ENCODE measurements around the gene ATP8A2. TPM values are rescaled to one million over a fixed set of nuclear protein-coding genes. Genes with fewer than 3 reads are reported as not detected.

Gene ATP8A2
- total and polyA plus RNA-seq, 4 donors = 0.01 to 0.08 (median 0.05) TPM; not detected in 1

GRCh38 chr13:25742220-25742619 lies 370.4 kb downstream of the ATP8A2 start:
- peaks cover 0 to 10% (median under 1%) of the 10 kb centered on the region in 4 donors for H3K9me3 ChIP-seq (ENCODE audit: control insufficient read depth in 4 of 4, low read length in 3 of 4)
- no peaks in the 10 kb centered on the region for H3K36me3 ChIP-seq (ENCODE audit: control insufficient read depth in 4 of 4, insufficient read depth in 3 of 4, low read depth in 1 of 4, low read length in 3 of 4)
- TF ChIP-seq, protein P1, sequence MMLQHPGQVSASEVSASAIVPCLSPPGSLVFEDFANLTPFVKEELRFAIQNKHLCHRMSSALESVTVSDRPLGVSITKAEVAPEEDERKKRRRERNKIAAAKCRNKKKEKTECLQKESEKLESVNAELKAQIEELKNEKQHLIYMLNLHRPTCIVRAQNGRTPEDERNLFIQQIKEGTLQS (IDR thresholded peaks at IDR 0.05) = no peak
- no peak for TF ChIP-seq CTCF (IDR thresholded peaks at IDR 0.05; ENCODE audit: low read depth, low read length, missing input control)
- TF ChIP-seq GABPA (IDR thresholded peaks at IDR 0.05 in 1 of 2, conservative IDR thresholded peaks at IDR 0.05 in 1 of 2) = no peak
- TF ChIP-seq FOXA1 (IDR thresholded peaks at IDR 0.05) = no peak
- TF ChIP-seq FOXA2 (IDR thresholded peaks at IDR 0.05) = no peak
- no peak for TF ChIP-seq REST (IDR thresholded peaks at IDR 0.05)
- no peak for TF ChIP-seq SP1 (IDR thresholded peaks at IDR 0.05)
- TF ChIP-seq NR2F2 (IDR thresholded peaks at IDR 0.05) = no peak
- TF ChIP-seq, protein P2, sequence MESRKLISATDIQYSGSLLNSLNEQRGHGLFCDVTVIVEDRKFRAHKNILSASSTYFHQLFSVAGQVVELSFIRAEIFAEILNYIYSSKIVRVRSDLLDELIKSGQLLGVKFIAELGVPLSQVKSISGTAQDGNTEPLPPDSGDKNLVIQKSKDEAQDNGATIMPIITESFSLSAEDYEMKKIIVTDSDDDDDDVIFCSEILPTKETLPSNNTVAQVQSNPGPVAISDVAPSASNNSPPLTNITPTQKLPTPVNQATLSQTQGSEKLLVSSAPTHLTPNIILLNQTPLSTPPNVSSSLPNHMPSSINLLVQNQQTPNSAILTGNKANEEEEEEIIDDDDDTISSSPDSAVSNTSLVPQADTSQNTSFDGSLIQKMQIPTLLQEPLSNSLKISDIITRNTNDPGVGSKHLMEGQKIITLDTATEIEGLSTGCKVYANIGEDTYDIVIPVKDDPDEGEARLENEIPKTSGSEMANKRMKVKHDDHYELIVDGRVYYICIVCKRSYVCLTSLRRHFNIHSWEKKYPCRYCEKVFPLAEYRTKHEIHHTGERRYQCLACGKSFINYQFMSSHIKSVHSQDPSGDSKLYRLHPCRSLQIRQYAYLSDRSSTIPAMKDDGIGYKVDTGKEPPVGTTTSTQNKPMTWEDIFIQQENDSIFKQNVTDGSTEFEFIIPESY (IDR thresholded peaks at IDR 0.05) = no peak
- H3K4me1 ChIP-seq (ENCODE audit: control insufficient read depth in 4 of 4, insufficient read depth in 4 of 4, low read length in 3 of 4) = peaks cover 0 to 9% (median 2%) of the 10 kb centered on the region in 4 donors
- H3K9ac ChIP-seq (ENCODE audit: low read depth in 1 of 2, low read length in 2 of 2) = no peak overlapping the region
- H3K27me3 ChIP-seq (ENCODE audit: control insufficient read depth in 4 of 4, insufficient read depth in 4 of 4, low read length in 3 of 4) = peaks cover 0 to 2% (median 0%) of the 10 kb centered on the region in 4 donors
- H3K27ac ChIP-seq (ENCODE audit: low read depth in 1 of 2, low read length in 2 of 2) = no peak overlapping the region
- WGBS = 93% methylated on average over 2 of the region's 2 CpGs
- no peak overlapping the region for H3K4me3 ChIP-seq (ENCODE audit: low read depth in 1 of 3, low read length in 3 of 3)
- DNase-seq (ENCODE audit: low spot score) = no peak

DNA sequence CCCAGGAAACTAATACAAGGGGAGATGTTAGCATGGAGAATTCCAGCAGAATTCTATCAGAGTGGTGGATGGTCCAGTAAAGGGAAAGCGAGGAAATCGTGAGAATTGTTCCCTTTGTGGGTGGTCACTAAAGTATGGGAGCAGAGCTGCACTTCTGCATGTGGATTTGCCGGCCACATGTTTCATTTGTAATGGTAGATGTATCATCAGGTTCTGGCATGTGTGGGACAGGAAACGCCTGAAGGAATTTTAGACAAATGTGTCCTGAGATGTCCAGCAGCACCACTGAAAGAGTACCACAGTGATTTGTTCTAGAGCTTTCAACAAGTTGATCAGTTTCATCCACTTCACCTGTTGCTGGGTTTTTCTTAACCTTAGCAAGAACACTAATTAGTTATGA lies 371.6 kb downstream of the ATP8A2 start:
- Histone ChIP-seq H3K36me3 (ENCODE audit: control insufficient read depth in 4 of 4, insufficient read depth in 3 of 4, low read depth in 1 of 4, low read length in 3 of 4) (no peaks in the 10 kb centered on the region), H3K27ac (ENCODE audit: low read depth in 1 of 2, low read length in 2 of 2) (no peak overlapping the region), H3K4me1 (ENCODE audit: control insufficient read depth in 4 of 4, insufficient read depth in 4 of 4, low read length in 3 of 4) (peaks cover 0 to 7% (median under 1%) of the 10 kb centered on the region in 4 donors), H3K9me3 (ENCODE audit: control insufficient read depth in 4 of 4, low read length in 3 of 4) (peaks cover 0 to 10% (median under 1%) of the 10 kb centered on the region in 4 donors), H3K9ac (ENCODE audit: low read depth in 1 of 2, low read length in 2 of 2) (no peak overlapping the region), H3K27me3 (ENCODE audit: control insufficient read depth in 4 of 4, insufficient read depth in 4 of 4, low read length in 3 of 4) (peaks cover 0 to 7% (median 0%) of the 10 kb centered on the region in 4 donors), H3K4me3 (ENCODE audit: low read depth in 1 of 3, low read length in 3 of 3) (no peak overlapping the region)
- no peak for DNase-seq (ENCODE audit: low spot score)
- WGBS = 86% methylated on average over 4 of the region's 4 CpGs
- TF ChIP-seq SP1 (IDR thresholded peaks at IDR 0.05) (no peak), RXRA (IDR thresholded peaks at IDR 0.05) (no peak), HNF4G (IDR thresholded peaks at IDR 0.05) (no peak), NR2F2 (IDR thresholded peaks at IDR 0.05) (no peak), REST (IDR thresholded peaks at IDR 0.05) (no peak), EGR1 (IDR thresholded peaks at IDR 0.05; ENCODE audit: low read depth in 2 of 2) (no peak), MAX (IDR thresholded peaks at IDR 0.05) (no peak), GABPA (IDR thresholded peaks at IDR 0.05 in 1 of 2, conservative IDR thresholded peaks at IDR 0.05 in 1 of 2) (no peak), CTCF (IDR thresholded peaks at IDR 0.05; ENCODE audit: low read depth, low read length, missing input control) (no peak), FOXA1 (IDR thresholded peaks at IDR 0.05) (no peak), JUND (IDR thresholded peaks at IDR 0.05) (no peak)
- TF ChIP-seq, protein P2 (IDR thresholded peaks at IDR 0.05) = no peak

All from liver (tissue), 9 donors.